ENCODE measurements around the gene SH3PXD2A.

- TF ChIP-seq CTCF (IDR thresholded peaks at IDR 0.05) (no peak), POLR2A (IDR thresholded peaks at IDR 0.05) (no peak)
These were observed 219.8 kb downstream of the SH3PXD2A start for GRCh38 chr10:103635580-103635979.
